Superior temporal gyrus (tissue), 1 donor: ENCODE data around the gene LCE1D.
A peak's percentile ranks its signal among the peaks of the same experiment; 100 is the strongest.

ENCODE experiments used
- DNase-seq: peaks from one replicate; pipeline ENCODE4 v3.0.0-alpha.2; 2016; ENCODE audit errors: extremely low spot score

LCE1D gene, protein sequence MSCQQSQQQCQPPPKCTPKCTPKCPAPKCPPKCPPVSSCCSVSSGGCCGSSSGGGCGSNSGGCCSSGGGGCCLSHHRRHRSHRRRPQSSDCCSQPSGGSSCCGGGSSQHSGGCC

DNA sequence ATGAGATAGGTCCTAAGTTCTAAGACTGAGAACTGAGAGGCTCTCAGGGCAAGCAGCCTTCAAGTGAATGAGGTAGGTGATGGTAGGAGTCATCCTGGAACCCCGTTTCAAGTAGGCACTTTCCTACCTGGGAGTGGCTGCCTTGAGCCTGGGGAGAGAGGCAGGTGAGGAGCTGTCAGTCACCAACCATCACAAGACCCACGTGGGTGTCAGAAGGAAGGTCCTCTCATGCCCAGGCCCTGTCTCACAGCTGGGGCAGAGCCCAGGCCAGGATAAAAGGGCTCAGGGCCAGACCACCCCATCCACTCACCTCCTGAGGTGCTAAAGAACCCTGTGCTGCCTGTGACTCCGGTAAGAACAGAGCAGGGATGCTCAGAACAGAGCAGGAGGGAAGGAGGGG lies at the start of gene LCE1D:
Gene LCE1D (plus strand): TSS at position 301 of the 400 bp plus-strand sequence. CDS start 1,074 bp downstream, outside the sequence.
- no peak for DNase-seq

DNA sequence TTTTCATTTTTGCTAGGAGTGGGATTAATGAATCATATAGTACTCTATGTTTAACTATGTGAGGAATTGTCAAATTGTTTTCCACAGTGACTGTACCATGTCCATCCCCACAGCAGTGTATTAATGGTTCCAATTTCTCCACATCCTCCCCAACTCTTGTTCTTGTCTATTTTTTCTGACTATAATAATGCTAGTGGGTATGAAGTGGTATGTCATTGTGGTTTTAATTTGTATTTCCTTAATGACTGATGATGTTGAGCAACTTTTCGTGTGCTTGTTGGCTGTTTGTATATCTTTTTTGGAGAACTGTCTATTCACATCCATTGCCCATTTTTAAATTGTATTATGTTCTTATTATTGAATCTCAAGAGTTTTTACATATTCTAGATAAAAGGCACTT lies 48.7 kb upstream of the LCE1D start:
- DNase-seq, result no peak

DNA sequence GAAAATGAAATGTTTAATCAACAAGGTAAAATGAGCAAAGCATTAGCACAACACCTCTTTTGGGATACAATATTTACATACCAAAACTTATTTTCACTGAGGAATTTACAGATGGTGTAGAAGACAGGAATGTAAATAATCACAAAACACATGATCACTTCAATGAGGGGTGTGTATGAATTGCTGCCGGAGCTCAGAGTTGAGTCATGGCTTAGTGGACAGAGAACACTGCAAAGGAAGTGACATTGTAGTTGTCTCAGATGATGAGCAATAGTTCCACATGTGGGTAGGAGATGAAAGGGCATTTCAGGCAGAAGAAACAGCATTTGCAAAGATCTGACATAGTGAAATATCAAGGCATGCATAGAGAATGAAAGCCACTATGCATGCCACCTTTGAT lies 44.3 kb upstream of the LCE1D start:
- DNase-seq, result no peak

DNA sequence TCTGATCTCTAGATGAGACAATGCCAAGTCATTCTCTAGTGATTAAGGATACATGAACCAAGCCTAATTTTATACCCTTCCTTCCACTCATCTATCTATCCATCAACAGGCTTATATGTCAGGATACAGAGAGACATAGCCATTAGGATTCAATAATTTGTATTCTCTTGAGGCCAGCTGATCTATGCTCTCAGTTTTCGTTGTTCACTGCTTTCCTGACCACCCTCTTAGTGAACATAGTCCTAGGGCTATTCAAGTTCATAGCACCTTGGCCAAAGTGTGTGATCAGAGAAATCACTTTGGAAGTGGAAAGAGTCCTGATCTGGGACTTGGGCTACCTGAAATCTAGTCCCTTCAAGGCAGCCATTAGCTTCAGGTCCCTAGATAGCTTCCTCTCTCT lies 42.9 kb upstream of the LCE1D start:
- no peak for DNase-seq

DNA sequence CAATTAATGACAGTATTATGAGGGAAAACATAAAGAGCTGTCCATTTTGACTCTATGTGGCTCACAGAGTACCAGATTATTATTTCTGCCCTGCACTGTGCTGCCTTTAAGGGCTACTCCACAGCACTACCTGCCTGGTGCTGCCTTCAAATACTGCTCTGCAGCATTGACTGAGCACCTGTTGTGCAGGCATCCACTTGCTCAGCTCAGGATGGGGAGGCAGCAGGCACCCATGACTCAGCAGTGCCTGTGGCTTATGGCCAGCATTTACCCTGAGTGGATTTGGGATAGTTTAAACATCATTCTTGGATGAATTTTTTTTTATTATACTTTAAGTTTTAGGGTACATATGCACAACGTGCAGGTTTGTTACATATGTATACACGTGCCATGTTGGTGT lies 39.6 kb upstream of the LCE1D start:
- DNase-seq, result no peak

DNA sequence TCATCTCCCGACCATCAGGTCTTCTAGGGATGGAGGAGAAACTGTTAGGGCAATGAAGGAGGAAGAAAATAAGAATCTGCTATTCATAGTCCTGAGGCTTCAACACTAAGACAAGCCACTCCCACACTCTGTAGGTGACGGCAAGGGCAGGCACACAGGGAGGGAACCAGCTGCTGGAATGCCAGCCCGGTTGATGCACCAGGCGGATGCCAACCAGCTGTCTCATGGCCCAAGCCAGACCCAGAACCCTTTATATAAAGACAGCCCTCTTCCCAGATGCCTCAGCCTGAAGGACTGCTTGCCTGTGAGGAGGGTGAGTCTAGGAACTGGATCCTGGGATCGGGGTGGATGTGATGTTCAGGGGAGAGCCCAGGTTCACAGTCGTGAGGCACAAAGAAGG lies 38.8 kb upstream of the LCE1D start, which contains the start of gene KPRP:
Gene KPRP (plus strand): TSS at position 279 of the 400 bp plus-strand sequence. CDS start 1,564 bp downstream, outside the sequence.
- no peak for DNase-seq

DNA sequence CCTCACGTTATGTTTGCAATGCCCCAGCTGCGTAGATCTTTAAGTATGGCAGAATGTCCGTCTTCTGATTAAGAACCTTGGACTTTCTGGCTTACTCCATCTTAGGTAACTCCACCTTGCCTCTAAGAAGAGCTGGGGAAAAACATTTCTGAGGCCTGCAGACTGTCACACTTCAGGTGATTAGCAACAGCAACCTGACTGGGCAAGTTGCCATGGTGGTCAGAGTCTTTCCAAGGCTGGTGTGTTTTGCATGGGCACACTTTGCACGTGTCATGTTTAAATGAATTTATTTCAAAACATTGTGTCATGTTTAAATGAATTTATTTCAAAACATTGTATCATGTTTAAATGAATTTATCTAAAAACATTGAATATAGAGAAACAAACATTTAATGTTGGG lies 37.9 kb upstream of the LCE1D start:
- no peak for DNase-seq

DNA sequence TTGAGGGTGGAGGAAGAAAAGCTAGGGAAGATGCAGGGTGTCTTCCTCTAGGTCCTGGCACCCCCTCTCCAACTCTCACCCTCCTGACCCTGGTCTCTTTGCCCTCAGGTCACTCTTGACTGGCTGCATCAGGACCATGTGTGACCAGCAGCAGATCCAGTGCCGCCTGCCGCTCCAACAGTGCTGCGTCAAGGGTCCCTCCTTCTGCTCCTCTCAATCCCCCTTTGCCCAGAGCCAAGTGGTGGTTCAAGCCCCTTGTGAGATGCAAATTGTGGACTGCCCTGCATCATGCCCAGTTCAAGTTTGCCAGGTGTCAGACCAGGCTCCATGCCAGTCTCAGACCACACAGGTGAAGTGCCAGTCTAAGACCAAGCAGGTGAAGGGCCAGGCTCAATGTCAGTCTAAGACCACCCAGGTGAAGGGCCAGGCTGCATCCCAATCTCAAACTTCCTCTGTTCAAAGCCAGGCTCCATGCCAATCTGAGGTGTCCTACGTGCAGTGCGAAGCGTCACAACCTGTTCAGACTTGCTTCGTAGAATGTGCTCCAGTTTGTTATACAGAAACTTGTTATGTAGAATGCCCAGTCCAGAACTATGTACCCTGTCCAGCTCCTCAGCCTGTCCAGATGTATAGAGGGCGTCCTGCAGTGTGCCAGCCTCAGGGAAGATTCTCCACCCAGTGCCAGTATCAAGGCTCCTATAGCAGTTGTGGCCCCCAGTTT lies 36.9 kb upstream of the LCE1D start:
- DNase-seq, result no peak

DNA sequence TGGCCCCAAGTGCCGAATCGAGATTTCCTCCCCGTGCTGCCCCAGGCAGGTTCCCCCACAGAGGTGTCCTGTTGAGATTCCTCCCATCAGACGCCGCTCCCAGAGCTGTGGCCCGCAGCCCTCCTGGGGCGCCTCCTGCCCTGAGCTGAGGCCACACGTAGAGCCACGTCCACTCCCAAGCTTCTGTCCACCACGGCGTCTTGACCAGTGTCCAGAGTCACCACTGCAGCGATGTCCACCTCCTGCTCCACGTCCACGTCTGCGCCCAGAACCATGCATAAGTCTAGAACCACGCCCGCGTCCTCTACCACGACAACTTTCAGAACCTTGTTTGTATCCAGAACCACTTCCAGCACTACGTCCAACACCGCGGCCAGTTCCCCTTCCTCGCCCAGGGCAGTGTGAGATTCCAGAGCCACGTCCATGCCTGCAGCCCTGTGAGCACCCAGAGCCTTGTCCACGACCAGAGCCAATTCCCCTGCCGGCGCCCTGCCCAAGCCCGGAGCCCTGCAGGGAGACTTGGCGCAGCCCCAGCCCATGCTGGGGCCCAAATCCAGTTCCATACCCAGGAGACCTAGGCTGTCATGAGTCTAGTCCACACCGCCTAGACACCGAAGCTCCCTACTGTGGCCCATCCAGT lies 35.9 kb upstream of the LCE1D start:
- no peak for DNase-seq

DNA sequence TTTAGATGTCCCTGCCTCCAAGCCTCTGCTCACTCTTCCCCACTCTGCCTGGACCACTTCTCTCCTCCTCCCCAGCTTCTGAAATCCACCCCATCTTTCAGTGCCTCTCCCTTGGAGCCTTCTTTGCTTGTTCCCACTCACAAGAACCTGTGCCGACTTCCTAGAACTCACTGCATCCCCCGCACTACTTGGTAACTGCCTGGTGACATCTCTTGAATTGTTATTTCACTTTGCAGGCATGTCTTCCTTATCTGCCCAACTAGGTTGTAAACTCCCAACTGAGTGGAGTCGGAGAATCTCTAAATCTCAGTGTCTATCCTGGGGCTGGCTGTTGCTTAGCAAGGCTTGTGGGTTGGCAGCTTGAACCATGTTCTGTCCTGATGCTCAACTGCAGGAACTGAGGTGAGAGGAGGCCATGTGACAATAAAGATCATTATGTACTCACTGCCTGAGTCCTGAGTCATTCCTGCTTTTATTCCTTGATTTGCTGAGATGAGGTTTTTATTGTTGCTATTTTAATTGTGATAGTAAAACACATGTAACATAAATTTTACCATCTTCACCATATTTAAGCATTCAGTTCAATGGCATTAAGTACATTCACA lies 34.8 kb upstream of the LCE1D start:
- peak; percentile 22 for DNase-seq

DNA sequence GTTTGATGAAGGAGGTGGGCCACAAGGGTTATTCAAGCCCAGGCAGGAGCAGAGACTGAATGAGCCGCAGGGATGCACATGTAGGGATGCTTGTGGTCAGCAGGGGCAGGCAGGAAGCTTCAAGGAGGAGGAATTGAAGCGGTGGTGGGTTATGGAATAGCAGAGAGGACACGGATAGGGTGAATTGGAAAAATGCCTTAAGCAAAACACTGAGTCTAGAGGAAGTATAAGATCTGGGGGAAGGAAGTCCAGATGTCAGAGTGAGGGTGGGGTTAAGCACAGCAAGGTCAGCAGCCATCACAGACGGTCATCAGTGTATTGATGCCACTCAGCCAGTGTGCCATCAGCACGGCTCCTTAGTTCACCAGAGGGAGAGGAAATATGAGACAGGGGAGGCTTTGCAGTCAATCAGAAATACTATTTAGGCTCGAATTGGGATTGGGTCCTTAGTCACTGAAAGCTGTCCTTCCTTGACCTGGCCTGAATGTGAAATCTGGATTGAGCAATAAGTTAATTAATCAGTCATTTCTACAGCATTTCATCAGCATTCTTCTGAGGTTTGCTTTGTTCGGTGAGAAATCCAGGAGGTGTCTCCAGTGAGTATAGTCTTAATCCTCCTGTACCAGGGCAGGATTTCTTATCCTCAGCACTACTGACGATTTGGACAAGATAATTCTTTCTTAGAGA lies 27.5 kb upstream of the LCE1D start:
- no peak for DNase-seq

DNA sequence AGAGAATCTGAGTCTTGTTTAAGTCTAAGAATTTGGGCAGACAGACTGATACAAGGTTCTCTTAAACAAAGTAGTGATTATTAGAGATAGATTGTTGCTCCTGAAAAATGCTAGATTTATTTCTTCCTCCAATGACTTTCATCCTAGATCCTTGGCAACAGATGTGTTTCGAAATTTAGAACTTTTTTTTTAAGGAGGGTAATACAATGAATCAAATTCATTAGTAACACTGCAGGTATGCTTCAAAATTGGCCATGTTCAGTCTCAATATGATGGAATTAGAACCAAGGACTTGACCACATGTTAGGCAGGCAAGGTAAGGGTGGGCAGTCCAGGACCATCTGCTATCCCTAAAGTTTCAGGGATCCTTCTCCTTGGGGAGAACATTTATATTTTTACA lies 26.1 kb upstream of the LCE1D start:
- DNase-seq, result no peak

DNA sequence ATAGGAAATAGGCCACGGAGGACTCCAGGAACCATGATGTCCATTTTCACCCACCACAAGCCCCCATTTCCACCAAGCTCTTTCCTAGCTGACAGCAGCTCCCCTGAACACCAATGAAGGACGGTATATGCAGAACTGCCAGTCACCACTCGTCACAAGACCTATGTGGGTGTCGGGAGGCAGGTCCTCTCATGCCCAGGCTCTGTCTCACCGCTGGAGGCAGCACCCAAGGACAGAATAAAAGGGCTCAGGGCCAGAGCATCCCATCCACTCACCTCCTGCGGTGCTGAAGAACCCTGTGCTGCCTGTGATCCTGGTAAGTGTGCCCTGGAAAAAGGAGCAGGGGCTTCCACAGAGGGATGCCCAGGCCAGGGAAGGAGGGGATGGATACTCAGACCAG lies 21.6 kb upstream of the LCE1D start, which contains the start of gene LCE1F:
Gene LCE1F (plus strand): TSS at position 266 of the 400 bp plus-strand sequence. CDS start 1,232 bp downstream, outside the sequence.
- no peak for DNase-seq

DNA sequence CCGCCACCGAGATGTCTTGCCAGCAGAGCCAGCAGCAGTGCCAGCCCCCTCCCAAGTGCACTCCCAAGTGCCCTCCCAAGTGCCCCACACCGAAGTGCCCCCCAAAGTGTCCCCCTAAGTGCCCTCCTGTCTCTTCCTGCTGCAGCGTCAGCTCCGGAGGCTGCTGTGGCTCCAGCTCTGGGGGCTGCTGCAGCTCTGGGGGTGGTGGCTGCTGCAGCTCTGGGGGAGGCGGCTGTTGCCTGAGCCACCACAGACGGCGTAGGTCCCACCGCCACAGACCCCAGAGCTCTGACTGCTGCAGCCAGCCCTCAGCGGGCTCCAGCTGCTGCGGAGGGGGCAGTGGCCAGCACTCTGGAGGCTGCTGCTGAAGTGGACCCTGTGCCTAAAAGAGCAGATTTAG lies 20.2 kb upstream of the LCE1D start:
- no peak for DNase-seq

DNA sequence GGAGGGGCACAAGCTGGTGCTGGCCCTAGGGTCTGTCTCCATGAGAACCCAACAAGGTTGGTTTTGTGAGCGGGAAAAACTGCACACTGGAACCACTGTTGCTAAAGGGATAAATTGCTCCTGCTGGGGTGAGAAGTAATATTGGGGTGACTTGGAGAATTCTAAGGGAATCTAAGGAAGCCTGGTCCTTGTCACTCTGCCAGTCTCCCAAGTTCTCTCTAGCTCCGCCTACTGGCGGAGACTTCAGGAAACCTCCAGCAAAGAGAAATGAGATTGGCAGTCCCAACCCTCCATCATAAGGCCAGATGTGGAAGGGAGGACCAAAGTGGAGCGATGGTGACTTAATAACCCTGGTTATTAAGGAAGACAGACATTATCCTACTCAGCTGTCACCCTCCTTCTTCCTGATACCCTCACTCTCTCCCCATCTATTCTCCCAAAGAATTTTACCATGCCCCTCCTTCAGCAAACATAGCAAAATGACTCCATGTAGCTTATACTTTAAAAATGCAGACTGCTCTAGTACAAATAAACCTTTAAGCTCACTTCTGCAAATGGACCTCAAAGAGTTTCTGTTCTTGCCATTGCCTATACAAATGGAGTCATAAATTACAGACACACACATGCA lies 18.9 kb upstream of the LCE1D start:
- peak; percentile 1 for DNase-seq

DNA sequence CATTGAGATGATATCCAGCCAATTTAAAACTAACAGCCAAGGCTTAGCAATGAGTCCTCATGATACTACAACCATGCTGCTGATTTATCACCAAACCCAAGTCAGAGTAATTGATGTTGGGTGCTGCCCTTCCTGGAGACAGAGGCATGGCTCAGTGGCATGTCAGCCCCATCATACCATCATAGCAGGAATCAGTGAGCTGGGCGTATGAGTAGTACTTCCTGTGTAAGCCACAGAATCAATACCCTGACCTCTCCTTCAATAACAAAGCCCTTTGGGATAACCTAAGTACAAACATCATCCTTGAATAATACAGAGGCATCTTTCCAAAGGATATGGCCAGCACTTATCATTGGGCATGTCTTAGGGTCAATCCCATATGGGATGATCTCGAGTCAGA lies 13.4 kb upstream of the LCE1D start:
- DNase-seq, result peak; percentile 0

DNA sequence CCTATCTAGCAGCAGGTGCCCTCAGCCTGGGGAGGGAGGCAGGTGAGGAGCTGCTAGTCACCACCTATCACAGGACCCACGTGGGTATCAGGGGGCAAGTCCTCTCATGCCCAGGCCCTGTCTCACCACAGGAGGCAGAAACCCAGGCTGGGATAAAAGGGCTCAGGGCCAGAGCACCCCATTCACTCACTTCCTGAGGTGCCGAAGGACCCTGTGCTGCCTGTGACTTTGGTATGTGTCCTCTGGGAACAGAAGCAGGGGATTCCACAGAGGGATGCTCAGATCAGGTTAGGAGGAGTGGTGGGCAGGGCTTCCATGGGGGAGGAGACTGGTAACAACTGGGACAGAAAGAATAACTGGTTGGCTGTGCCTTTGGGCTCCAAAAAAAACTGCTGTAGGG lies 10.4 kb upstream of the LCE1D start, which contains the start of gene LCE1E:
Gene LCE1E (plus strand): TSS at position 181 of the 400 bp plus-strand sequence. CDS start 1,043 bp downstream, outside the sequence.
- DNase-seq, result no peak

DNA sequence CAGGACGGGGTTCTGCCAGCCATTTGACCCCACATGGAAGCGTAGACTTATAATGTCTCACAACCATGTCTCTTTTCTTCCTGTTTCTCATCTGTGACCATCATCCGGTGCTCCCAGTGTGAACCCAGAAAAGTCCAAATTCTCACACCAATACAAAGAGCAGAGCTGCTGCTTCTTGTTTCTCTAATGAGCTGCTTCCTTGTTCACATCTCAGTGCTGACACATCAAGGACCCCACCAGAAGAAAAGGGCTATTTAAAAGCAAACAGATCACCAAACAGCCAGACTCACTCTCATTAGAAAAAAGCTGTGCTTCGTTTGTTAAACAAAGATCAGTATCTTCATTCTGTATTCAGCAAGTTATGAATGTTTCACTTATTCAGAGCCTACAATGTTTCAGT lies 835 bp upstream of the LCE1D start:
- DNase-seq, result no peak

DNA sequence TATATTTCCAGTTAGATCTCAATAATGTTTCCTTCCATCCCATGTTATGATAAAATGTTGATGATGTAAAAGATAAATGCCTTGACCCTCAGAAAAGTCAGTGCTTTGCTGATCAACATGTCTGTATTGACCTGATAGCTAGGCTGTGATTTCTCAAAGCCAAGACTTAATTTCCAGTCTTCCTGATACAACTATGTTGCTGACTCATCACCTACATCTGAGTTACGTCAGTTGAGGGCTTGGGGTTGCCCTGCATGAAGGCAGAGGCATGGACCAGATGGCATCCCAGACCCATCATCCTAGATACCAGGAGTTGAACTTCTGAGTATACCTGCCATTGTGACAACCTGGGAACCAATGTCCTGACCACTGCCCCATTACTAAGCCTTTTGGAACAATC lies 4.8 kb downstream of the LCE1D start:
- peak; percentile 1 for DNase-seq

DNA sequence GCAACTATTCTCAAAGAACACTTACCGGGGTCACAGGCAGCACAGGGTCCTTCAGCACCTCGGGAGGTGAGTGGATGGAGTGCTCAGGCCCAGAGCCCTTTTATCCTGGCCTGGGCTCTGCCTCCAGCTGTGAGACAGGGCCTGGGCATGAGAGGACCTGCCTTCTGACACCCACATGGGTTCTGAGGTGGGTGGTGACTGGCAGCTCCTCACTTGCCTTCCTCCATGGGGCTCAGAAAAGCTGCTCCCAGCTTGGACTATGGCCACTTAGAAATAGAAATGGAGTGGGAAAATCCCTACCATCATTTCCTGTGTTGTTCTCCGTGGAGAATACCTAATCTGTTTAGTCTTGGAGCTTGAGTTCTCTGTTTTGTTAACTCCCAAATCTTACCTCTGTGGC lies 10.1 kb downstream of the LCE1D start, which contains the start of gene LCE1C:
Gene LCE1C (minus strand): TSS at position 76 of the 400 bp plus-strand sequence. CDS start 1,173 bp downstream, outside the sequence.
- no peak for DNase-seq

DNA sequence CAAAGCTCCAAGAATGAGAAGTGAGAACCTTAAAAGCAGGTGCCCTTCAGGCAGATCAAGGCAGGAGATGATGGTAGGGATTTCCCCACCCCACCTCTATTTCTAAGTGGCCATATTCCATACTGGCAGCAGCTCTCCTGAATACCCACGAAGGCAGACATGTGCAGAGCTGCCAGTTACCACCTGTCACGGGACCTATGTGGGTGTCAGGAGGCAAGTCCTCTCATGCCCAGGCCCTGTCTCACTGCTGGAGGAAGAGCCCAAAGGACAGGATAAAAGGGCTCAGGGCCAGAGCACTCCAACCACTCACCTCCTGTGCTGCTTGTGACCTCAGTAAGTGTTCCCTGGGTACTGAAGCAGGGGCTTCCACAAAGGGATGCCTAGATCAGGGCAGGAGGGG lies 14.5 kb downstream of the LCE1D start:
- DNase-seq, result no peak
